ENCODE data around the gene WNT5B. TPM values are rescaled to one million over a fixed set of nuclear protein-coding genes. Genes with fewer than 3 reads are reported as not detected.

The WNT5B gene
- total and polyA plus RNA-seq, 9 donors: 3.1 to 20.3 (median 8.5) TPM

DNA sequence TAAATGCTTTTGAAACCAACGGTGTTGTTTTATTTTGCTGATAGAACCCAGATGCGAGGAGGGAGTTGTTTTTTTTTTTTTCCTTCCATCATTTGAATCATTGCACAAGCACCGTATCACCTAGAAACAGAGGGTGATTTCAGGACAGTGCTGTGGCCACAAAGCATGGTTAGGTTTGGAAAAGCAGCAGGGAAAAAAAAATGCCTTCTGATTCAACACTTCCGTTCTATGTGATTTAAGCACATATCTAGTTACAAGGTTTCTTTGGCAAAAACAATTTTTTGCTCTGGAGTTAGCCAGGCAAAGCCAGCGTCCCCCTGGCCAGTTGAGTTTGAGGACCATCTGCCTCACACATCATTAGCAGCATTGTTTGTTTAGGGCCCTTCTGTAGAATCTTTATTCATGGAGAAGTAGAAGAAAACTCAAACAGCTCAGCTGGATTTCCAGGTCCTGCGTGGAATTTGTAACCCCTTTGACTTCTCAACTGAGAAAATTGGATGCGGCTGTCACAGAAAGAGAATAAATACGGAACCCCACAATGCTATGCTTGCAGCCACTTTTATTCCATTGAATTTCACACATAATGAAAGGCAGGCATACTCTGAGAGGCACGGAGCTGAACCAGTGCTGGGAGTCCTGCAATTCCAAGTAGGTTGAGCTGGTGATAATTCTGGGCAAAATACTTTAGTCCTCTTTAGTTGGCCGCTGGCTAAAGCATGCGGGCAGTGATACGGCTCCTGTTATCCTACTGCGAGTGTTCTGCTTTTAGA is 17.0 kb upstream of the WNT5B start:
- no peak for TF ChIP-seq POLR2A (IDR thresholded peaks at IDR 0.05)
- TF ChIP-seq, protein P1, sequence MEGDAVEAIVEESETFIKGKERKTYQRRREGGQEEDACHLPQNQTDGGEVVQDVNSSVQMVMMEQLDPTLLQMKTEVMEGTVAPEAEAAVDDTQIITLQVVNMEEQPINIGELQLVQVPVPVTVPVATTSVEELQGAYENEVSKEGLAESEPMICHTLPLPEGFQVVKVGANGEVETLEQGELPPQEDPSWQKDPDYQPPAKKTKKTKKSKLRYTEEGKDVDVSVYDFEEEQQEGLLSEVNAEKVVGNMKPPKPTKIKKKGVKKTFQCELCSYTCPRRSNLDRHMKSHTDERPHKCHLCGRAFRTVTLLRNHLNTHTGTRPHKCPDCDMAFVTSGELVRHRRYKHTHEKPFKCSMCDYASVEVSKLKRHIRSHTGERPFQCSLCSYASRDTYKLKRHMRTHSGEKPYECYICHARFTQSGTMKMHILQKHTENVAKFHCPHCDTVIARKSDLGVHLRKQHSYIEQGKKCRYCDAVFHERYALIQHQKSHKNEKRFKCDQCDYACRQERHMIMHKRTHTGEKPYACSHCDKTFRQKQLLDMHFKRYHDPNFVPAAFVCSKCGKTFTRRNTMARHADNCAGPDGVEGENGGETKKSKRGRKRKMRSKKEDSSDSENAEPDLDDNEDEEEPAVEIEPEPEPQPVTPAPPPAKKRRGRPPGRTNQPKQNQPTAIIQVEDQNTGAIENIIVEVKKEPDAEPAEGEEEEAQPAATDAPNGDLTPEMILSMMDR (IDR thresholded peaks at IDR 0.05): no peak
- no peak for TF ChIP-seq EP300 (IDR thresholded peaks at IDR 0.05)
- DNase-seq: peak in 1 of 5 donors; percentile 31
- WGBS, 3 donors: 12 to 33% (median 15%) methylated on average over 13 of the region's 13 CpGs
- Histone ChIP-seq H3K36me3 (no peaks in the 10 kb centered on the region), H3K4me3 (no peak overlapping the region), H3K27me3 (no peaks in the 10 kb centered on the region), H3K27ac (peak overlapping the region in 1 of 2 donors; percentile 26), H3K4me1 (ENCODE audit: insufficient read depth) (peaks cover 8% of the 10 kb centered on the region), H3K9me3 (no peaks in the 10 kb centered on the region)
- intact Hi-C loops (cut with DNase I): no loop called here

DNA sequence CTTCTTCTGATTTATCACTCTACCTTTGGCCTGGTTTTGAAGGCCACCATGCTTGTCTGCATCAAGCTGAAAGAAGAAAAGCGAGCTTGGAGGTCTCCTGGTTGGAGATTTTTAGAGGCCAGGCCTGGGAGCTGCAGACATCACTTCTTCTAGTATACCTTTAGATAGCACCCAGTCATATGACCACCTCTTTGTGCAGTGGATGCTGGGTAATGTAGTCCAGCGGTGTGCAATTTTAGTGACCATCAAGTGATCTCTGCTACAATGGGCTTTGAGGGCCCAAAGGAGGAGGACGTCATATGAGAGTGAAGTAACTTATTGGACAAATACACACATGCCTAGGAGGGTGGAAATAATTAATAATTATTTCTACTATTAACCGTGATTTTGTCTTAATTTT is 15.2 kb upstream of the WNT5B start:
- WGBS, 3 donors: 95 to 98% (median 97%) methylated on average over 4 of the region's 4 CpGs
- H3K36me3 ChIP-seq: no peaks in the 10 kb centered on the region
- H3K4me1 ChIP-seq (ENCODE audit: insufficient read depth): peaks cover 8% of the 10 kb centered on the region
- no peak overlapping the region for H3K27ac ChIP-seq
- H3K4me3 ChIP-seq: no peak overlapping the region
- no peaks in the 10 kb centered on the region for H3K27me3 ChIP-seq
- peak in 1 of 5 donors; percentile 6 for DNase-seq
- no peak for TF ChIP-seq EP300 (IDR thresholded peaks at IDR 0.05)
- TF ChIP-seq, protein P1 (IDR thresholded peaks at IDR 0.05): no peak
- H3K9me3 ChIP-seq: no peaks in the 10 kb centered on the region
- intact Hi-C loops (cut with DNase I): no loop called here

DNA sequence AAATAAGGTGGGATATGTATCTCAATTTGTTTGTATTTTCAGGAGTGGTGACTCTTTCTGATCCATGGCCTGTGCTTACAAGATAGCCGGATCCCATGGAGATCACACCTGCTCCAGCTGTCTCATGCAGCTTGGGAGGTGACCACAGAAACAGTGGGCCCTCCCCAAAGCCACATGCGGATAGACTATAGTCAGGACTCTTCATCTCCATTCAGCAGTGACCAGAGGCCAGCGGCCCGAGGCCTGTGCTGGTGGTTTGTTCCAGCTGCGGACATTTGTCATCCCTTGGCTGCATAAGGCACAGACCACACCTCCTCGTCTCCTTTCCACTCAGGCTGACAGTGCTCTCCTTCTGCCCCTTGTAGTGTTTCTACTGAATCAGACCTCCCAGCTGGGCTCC is 14.7 kb upstream of the WNT5B start:
- Histone ChIP-seq H3K4me3 (no peak overlapping the region), H3K4me1 (ENCODE audit: insufficient read depth) (peaks cover 5% of the 10 kb centered on the region), H3K27ac (no peak overlapping the region), H3K36me3 (no peaks in the 10 kb centered on the region), H3K9me3 (no peaks in the 10 kb centered on the region), H3K27me3 (no peaks in the 10 kb centered on the region)
- TF ChIP-seq EP300 (IDR thresholded peaks at IDR 0.05): no peak
- TF ChIP-seq, protein P1 (IDR thresholded peaks at IDR 0.05): no peak
- no peak for TF ChIP-seq POLR2A (IDR thresholded peaks at IDR 0.05)
- peak in 1 of 5 donors; percentile 6 for DNase-seq
- intact Hi-C loops (cut with DNase I): no loop called here
- WGBS, 3 donors: 93 to 97% (median 97%) methylated on average over 6 of the region's 6 CpGs

DNA sequence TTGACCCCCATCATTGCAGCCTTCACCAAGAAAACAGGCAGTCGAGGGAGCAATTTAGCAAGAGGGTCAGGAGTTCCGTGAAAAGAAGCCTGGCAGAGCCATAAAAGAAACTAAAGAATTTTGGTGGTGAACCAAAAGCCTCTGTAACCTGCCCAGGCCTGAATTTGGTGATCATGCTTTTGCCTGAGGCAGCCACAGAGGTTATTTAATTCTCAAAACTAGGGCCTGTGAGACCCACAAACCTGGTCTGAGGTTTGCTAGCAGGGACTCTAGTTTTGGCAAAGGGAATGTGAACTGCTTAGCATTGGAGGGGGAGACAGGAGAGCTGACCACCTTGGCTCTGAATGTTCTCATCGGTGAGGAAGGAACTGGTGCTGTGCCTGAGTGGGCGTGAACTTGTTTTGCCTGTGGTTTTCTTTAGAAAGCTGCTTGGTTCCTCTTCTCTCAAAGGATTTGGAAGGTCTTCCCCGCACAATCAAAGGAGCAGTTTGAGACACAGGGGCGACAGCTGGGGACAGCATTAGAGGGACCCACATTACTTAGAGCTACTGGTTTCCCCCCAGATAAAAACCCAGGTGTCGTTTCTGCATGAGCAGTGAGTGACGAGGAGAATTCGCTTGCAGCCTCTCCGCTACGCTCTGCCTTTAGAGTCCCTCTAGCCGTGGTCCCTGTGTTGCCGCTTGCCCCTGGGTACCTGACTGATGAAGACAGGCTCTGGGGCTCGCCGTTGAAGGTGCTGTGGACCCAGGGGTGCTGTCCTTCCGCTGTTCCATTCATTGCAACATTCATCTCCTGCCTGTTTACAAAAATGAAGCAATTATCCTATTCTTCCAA is 12.6 kb upstream of the WNT5B start:
- TF ChIP-seq EP300 (IDR thresholded peaks at IDR 0.05): no peak
- TF ChIP-seq, protein P1 (IDR thresholded peaks at IDR 0.05): no peak
- intact Hi-C loops (cut with DNase I): no loop called here
- no peak for DNase-seq
- peaks cover 3% of the 10 kb centered on the region for H3K4me1 ChIP-seq (ENCODE audit: insufficient read depth)
- H3K36me3 ChIP-seq: no peaks in the 10 kb centered on the region
- H3K4me3 ChIP-seq: no peak overlapping the region
- WGBS, 3 donors: 81 to 87% (median 86%) methylated on average over 16 of the region's 16 CpGs
- H3K27ac ChIP-seq: no peak overlapping the region
- no peaks in the 10 kb centered on the region for H3K9me3 ChIP-seq
- H3K27me3 ChIP-seq: no peaks in the 10 kb centered on the region

Measured in ovary (tissue), 9 donors.